HEK293T (cell line): ENCODE data around the gene CMYA5.

Experiments
- CTCF ChIA-PET: fragments of 350-600 bp; formaldehyde crosslinking; extraction: SDS; loops from one replicate; lab custom pipeline; 2021; ENCODE audit warnings: antibody characterized with exemption, inconsistent platforms; lab: Yijun Ruan, JAX
- POLR2A ChIA-PET: fragments of 350-600 bp; formaldehyde crosslinking; extraction: SDS; loops from one replicate; lab custom pipeline; 2020; ENCODE audit warnings: antibody characterized with exemption, inconsistent platforms; lab: Yijun Ruan, JAX
- DNase-seq: peaks from one replicate; pipeline ENCODE4 v3.0.0; 2012; ENCODE audit warnings: mixed read lengths; ENCODE audit errors: extremely low spot score
- ARNT ChIP-seq: fragments of 450-650 bp; IDR thresholded peaks from 2 replicates; pipeline ENCODE4 v1.6.1; 2017; ENCODE audit warnings: mild to moderate bottlenecking
- BHLHE40 ChIP-seq: fragments of 450-650 bp; IDR thresholded peaks from 2 replicates; pipeline ENCODE4 v1.6.1; 2016; ENCODE audit warnings: mild to moderate bottlenecking, moderate library complexity, borderline replicate concordance
- CTBP1 ChIP-seq: fragments of 450-650 bp; IDR thresholded peaks from 2 replicates; pipeline ENCODE4 v1.6.1; 2016; ENCODE audit warnings: borderline replicate concordance
- ELF4 ChIP-seq: fragments of 450-650 bp; IDR thresholded peaks from 2 replicates; pipeline ENCODE4 v1.6.1; 2017; ENCODE audit warnings: antibody characterized with exemption
- FOXA1 ChIP-seq: fragments of 450-650 bp; IDR thresholded peaks from 2 replicates; pipeline ENCODE4 v1.6.1; 2016; ENCODE audit warnings: mild to moderate bottlenecking
- FOXK2 ChIP-seq: fragments of 450-650 bp; IDR thresholded peaks from 2 replicates; pipeline ENCODE4 v1.6.1; 2016; ENCODE audit warnings: mild to moderate bottlenecking
- FOXM1 ChIP-seq: fragments of 450-650 bp; IDR thresholded peaks from 2 replicates; pipeline ENCODE4 v1.6.1; 2017; ENCODE audit warnings: mild to moderate bottlenecking, borderline replicate concordance
- HDGF ChIP-seq: fragments of 450-650 bp; IDR thresholded peaks from 2 replicates; pipeline ENCODE4 v1.6.1; 2017; ENCODE audit warnings: antibody characterized with exemption, borderline replicate concordance
- L3MBTL2 ChIP-seq: fragments of 450-650 bp; conservative IDR thresholded peaks from 2 replicates; pipeline ENCODE4 v1.6.1; 2016; ENCODE audit warnings: mild to moderate bottlenecking
- LEF1 ChIP-seq: fragments of 450-650 bp; IDR thresholded peaks from 2 replicates; pipeline ENCODE4 v1.6.1; 2017; ENCODE audit warnings: mild to moderate bottlenecking, borderline replicate concordance
- NFRKB ChIP-seq: fragments of 450-650 bp; IDR thresholded peaks from 2 replicates; pipeline ENCODE4 v1.6.1; 2016; ENCODE audit warnings: mild to moderate bottlenecking, moderate library complexity
- SP1 ChIP-seq: fragments of 450-650 bp; IDR thresholded peaks from 2 replicates; pipeline ENCODE4 v1.6.1; 2017
- SUZ12 ChIP-seq: fragments of 450-650 bp; IDR thresholded peaks from 2 replicates; pipeline ENCODE4 v1.6.1; 2016; ENCODE audit warnings: mild to moderate bottlenecking
- TARDBP ChIP-seq: fragments of 450-650 bp; IDR thresholded peaks from 2 replicates; pipeline ENCODE4 v1.6.1; 2016
- ZNF384 ChIP-seq: fragments of 450-650 bp; IDR thresholded peaks from 2 replicates; pipeline ENCODE4 v1.6.1; 2016
- TF ChIP-seq, protein P1 (sequence below): fragments of 450-650 bp; IDR thresholded peaks from 2 replicates; pipeline ENCODE4 v1.6.1; 2016

Gene CMYA5

DNA sequence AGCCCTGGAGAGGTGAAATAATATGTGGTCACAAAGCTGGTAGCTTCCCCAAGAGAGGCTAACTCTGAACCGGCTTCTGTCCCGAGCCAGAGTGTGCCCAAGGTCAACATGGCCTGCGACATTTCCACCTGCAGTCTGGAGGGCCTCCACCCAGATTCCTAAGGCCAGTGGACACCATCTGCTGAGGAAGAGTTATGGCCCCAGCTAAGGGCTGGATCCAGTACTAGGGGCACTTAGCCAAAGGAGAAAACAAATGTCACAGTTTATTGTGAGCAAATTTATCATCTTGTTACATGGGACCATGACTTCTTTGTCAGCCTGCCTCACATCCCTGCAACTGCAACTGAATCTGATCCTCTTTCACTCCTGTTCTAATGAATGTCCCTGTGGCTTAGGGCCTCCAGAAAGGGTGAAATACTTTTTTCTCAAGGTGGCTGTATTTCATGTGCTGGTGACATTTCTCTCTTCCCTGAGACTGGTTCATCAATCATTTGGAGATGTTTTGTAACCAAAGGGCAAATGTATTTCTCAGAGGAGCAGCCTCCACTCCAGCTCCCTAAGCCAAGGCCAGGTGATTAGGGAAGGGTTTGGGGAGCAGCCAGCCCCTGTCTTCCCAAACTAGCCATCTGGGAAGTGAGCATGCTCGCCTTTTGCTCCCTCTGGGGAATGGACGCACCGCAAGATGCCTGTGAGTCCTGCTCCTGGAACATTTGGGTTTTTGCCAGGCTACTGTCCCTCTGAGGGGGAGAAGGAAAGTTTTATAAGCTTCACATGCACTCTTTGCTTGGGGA, 148.3 kb downstream of the CMYA5 start:
- CTCF ChIA-PET: no interaction called here
- no peak for DNase-seq
- no peak for TF ChIP-seq ARNT
- no peak for TF ChIP-seq SUZ12
- TF ChIP-seq FOXA1: no peak
- no peak for TF ChIP-seq FOXM1
- no peak for TF ChIP-seq CTBP1
- no peak for TF ChIP-seq BHLHE40
- no peak for TF ChIP-seq SP1
- TF ChIP-seq ZNF384: no peak
- no peak for TF ChIP-seq HDGF
- TF ChIP-seq TARDBP: no peak
- TF ChIP-seq ELF4: no peak
- POLR2A ChIA-PET: no interaction called here

DNA sequence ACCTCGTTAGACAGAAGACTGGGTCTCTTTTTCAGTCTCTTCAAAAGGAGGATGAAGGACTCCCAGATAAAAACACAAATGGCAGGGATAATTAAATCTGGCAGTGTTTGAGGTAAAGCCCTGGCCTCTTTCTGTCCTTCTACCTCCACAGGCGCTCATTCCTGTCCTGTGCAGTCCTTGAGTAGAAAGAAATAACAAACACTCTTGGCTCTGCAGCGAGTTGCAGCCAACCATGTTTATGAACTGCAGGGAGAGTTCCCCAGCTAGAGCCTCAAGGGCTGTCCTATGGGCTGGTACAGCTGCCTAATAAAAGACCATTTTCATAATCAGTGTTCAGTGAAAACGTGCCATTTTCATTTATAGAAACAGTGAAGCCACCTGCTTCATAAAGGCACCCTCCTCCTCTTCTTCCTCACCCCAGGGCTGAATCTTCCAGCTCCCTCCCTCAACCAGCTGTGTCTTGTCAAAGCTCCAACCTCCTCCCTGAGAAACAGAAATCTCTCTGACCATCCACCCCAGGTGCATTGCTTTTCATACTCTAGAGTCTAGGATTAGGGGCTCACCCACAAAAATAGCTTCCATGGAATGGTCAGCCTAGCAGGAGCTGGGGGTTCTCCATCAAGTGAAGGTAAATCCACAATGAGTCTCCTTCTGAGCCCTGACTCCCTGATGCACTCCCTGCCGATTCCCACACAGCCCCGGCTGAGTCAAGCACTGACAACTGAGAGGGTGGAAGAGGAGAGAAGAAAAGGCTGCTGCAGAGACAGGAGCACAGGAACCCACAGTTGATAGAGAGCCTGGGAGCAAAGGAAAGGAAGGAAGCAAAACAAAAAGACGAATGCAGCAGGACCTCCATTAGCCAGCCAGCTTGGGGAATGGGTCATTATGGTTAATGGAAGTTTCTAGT, 150.7 kb downstream of the CMYA5 start:
- CTCF ChIA-PET: interaction anchor here (1.0 kb wide), 1 partner anchor 13 kb away, joined by 3 read pairs; no protein-coding TSS in a partner anchor
- no peak for TF ChIP-seq FOXA1
- TF ChIP-seq FOXK2: no peak
- TF ChIP-seq ELF4: no peak
- no peak for TF ChIP-seq FOXM1
- TF ChIP-seq LEF1: no peak
- TF ChIP-seq TARDBP: no peak
- TF ChIP-seq, protein P1, sequence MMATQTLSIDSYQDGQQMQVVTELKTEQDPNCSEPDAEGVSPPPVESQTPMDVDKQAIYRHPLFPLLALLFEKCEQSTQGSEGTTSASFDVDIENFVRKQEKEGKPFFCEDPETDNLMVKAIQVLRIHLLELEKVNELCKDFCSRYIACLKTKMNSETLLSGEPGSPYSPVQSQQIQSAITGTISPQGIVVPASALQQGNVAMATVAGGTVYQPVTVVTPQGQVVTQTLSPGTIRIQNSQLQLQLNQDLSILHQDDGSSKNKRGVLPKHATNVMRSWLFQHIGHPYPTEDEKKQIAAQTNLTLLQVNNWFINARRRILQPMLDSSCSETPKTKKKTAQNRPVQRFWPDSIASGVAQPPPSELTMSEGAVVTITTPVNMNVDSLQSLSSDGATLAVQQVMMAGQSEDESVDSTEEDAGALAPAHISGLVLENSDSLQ: no peak
- TF ChIP-seq ARNT: no peak
- TF ChIP-seq SUZ12: no peak
- no peak for TF ChIP-seq ZNF384
- no peak for TF ChIP-seq CTBP1
- TF ChIP-seq L3MBTL2: no peak
- no peak for TF ChIP-seq NFRKB
- TF ChIP-seq HDGF: no peak
- no peak for TF ChIP-seq SP1
- no peak for TF ChIP-seq BHLHE40
- DNase-seq: no peak
- POLR2A ChIA-PET: no interaction called here

DNA sequence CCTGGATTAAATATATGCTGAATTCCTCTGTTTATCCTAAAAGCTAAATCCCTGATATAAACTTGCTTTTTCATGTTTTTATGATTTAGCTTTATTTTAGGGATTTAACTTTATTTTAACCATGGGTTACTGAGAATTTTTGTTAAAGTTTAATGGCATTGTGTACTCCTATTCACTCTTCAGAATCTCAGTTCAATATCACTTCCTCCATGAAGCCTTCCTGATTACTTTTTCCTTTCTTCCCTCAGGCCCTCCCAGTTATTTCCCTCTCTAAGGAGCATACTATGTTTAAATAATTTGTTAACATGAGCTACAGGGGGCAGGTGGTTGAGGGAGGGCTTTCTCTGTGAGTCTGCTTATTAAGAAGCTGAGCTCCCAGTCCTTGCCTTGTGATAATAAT, 151.5 kb downstream of the CMYA5 start:
- CTCF ChIA-PET: interaction anchor here (1.0 kb wide), 1 partner anchor 12 kb away, joined by 3 read pairs; no protein-coding TSS in a partner anchor
- POLR2A ChIA-PET: no interaction called here
- TF ChIP-seq, protein P1: no peak
- TF ChIP-seq FOXA1 (no peak), ZNF384 (no peak), ELF4 (no peak), CTBP1 (no peak), SUZ12 (no peak), SP1 (no peak), TARDBP (no peak), FOXM1 (no peak), BHLHE40 (no peak), L3MBTL2 (no peak), FOXK2 (no peak), ARNT (no peak)
- no peak for DNase-seq

DNA sequence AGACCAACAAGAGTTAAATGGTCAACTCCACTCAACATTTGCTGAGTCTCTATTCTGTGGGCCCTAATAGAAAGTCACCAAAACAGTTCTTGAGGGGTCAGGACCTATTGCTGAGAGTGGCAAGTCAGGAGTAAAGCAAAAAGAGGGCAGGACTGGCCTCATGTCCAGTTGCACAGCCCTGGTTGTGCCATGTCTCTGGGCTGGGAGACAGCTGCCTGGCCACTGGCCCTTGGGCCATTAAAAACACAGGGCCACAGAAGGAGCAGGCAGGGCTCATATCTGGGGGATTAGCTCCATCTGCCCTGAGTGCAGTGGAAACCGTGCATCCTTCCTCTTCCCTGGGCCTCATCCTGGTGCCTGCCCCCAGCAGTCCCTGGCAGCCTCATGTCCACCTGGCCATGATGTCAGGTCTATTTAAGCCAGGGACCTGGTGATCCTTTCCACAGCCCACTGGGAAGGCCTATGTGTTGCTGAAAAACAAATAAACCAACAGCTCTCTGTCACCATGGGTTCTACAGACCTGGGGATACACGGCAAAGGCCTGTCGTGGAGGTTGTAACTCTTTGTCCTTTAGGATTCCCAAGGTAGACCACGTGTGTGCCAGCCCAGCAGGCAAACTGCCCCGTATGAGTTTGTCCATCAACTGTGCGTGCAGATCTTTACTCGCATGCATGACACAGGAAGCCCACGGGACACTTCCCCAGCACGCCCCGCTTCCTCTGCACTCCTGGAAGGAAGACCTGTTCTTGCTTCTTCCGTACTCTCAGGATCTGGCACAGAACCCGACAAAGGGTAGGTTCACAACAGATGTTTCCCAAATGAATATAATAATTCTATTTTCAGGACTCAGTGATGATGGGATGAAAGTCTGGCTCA, 152.6 kb downstream of the CMYA5 start:
- TF ChIP-seq HDGF (no peak), FOXK2 (no peak), FOXA1 (no peak), SP1 (no peak), FOXM1 (no peak), ZNF384 (no peak), TARDBP (no peak), ELF4 (no peak), SUZ12 (no peak), CTBP1 (no peak), ARNT (no peak), L3MBTL2 (no peak), NFRKB (no peak), BHLHE40 (no peak), LEF1 (no peak)
- TF ChIP-seq, protein P1: no peak
- ChIA-PET CTCF (interaction anchor here (0.5 kb wide), 1 partner anchor 274 kb away, joined by 4 read pairs; no protein-coding TSS in a partner anchor), POLR2A (no interaction called here)
- no peak for DNase-seq

DNA sequence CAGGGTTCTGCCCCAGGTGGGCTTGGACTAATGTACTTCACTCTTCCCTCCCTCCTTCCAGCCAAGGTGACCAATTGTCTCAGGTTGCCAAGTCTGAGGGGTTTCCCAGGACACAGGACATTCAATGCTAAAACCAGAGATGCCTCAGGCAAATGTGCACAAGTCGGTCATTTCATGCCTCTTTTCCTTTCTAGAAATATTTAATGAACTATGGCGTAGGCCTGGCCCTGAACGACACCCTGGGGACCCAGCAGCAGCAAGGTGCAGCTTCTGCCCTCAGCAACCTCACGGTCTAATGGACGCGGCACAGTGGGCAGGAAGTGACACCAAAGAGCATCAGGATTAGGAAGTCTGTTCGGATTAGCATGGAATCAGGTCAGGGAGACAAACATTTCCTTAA, 153.4 kb downstream of the CMYA5 start:
- ChIA-PET CTCF (no interaction called here), POLR2A (no interaction called here)
- TF ChIP-seq ZNF384 (no peak), ELF4 (no peak), FOXK2 (no peak), BHLHE40 (no peak)
- DNase-seq: no peak
